Occipital lobe (tissue), 2 donors: Measurements from ENCODE around the gene CIAO1. TPM values are rescaled to one million over a fixed set of nuclear protein-coding genes. Genes with fewer than 3 reads are reported as not detected.
"Not testable (repeated sequence)": the region's sequence is repeated elsewhere in the genome, so short reads cannot be mapped to it uniquely, and the experiment has no call there.

Source experiments
- DNase-seq: peaks from one replicate; lab custom pipeline; 2025; lab: John Stamatoyannopoulos, UW
- total RNA-seq: library from RNA; depleted of rRNA; stranded (reverse); fragments of >200 nt; gene quantifications from one replicate; pipeline ENCODE4 v1.2.3, GENCODE V29; 2014

The CIAO1 gene
- total RNA-seq, 1 donor from 2014 or later, result 80.3 TPM

DNA sequence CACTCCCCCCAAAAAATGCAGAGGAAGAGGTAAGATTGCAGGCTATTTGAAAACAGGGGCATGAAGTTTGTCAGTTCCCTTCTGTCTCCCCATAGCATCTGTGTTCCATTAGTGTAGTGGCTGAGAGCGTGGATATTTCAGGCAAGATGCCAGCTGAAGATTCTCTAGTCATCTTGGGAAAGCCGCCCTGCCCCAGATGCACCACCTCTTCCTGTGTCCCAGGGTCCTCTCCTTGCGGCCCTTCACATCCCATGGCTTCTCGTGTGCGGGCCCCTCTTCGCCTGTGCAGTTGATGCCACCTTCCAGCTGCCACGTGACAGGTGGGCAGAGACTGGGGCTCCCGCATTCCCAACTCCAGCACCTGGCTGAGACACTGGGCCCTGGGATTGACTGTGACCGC, 16.4 kb upstream of the CIAO1 start:
- no peak for DNase-seq

DNA sequence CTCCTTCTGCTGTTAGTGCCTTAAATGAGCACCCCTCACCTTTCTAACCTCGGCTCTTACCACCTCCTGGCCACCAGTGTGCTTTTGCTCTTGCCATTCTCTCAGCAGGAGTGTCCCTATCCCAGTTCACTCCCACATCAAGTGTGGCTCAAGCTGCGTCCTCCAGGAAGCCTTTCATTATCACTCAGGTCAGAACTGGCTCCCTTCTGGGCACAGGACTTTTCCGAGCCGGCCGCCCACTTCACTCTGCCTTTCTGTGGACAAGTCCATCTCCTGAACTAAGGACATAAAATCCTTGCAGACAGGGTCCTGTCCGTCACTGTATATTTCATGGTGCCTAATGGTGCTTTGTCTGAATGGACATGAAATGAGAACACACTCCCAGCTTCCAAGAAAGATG, 15.8 kb upstream of the CIAO1 start:
- DNase-seq, result no peak

DNA sequence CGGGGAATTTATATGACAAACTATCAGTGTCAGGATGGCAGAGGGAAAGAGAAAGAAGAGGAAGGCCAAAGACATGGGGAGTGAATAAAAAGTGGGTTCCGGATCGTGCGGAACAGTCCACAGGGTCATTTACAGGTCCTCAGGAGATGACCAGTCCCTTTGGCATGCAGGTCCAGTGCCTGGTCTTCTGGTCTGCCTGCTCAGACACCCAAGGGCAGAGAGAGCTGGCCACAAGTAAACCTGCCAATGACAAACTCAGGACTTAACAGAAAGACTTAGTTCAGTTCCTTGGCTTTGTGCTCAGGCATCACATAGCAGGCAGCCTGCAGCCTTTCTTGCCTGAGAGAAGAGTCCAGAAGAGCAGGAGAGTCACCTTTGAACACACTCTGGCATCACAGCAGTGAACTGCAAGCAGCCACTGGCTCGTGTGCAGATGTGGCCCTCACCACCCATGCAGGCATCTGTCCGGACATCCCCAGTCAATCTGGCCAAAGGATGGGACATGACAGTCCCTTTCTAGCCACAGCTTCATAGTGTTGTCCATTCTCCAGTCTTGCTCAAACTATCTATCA, 14.2 kb upstream of the CIAO1 start:
- no peak for DNase-seq

DNA sequence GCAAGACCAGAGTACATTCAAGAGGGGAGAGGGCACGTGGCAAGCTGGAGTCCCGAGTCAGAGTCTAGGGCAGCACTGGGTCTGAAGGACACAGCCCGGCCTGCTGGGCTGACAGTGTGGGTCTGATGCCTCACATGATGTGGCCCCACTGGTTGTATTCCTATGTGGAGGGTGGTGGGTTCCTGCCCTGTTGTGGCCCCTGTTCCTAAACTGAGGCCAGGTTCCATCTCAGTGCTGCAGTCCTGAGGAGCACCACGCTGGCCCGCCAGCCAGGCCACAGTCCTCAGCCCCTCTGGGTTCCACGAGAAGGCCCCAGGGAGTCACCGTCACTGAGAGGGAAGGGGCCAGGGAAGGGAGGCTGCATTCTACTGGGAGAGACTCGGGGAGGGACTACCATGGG, 13.5 kb upstream of the CIAO1 start:
- DNase-seq, result no peak

GRCh38 chr2:96253006-96253405, 13.0 kb upstream of the CIAO1 start:
- no peak for DNase-seq

DNA sequence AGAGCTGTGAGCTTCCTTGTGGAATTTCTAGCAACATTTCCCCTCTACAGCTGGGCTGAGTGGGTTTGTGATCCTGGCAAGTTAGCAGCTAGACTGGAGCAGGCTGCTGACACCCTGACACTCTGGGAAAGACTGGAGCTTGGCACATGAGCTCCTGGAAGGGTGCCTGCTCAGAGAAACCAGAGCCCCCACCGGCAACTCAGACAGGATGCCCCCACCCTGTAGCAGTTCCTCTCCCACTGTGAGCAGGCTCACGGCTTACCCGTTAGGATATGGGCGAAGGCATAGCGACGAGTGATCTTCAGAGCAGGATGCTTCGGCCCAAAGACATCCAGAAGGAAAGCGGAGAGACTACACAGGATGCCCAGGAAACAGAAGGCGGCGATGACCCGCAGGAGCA, 11.5 kb upstream of the CIAO1 start:
- no peak for DNase-seq

DNA sequence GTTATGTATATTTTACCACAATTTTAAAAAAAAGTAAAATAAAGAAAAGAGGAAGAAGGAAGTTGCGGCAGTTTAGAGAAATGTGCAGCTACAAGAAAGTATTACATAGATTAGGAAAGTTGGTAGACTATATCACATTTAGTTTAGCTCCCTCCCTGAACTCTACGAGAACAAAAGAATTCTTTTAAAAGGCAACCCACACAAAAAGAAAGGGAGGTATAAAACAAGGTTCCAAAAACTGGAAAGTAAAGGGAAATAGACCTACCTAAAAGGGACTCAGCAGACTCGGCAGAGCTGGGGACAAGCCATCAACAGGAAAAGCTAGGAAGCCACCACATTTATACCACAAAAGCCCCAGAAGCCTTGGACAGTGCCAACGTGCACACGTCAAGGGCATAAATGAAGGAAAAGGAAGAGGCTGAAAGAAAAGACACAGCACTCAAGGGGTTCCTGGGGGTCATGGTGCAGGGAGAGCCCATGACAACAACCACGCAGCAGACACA, 9.4 kb upstream of the CIAO1 start:
- DNase-seq, result no peak

- DNase-seq, result not testable (repeated sequence)
These were observed 8.3 kb upstream of the CIAO1 start for GRCh38 chr2:96257744-96258143.

DNA sequence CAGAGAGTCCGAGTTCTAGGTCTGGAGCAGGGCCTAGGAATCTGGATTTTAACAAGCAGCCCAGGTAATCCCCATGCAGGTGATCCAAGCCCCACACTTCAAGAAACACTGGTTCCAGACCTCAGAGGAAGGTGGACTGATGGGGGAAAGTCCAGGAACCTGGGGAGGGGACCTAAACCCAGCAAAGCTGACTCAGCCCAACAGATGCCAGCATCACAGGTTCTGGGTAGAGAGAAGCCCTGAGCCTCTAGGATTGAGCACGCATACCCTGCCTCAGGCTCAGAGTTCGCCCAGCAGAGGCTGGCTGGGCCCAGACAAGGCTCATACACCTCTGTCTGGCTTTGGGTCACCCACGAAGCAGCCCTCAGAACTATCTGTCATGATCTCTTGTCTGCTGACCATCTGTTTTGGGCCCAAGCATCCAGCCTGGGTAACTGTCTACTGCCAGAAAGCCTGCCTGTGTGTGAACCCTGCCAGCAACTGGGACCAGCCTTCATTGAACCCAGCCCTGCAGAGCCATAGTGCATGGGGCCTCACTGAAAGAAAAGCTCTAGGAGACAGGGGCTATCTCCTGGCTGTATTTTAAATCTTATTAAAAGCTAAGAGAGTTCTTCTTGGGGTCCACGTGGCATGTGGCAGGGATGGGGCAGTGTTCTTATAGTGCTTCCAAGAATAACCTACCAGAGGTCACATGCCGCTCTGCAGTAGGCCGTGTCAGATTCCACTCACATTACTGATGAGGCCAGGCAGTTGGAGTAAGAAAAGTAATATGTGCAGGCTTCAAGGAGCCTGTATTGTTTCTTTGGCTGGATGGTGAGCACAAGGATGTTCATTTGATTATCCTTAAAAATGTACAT, 7.6 kb upstream of the CIAO1 start:
- no peak for DNase-seq

DNA sequence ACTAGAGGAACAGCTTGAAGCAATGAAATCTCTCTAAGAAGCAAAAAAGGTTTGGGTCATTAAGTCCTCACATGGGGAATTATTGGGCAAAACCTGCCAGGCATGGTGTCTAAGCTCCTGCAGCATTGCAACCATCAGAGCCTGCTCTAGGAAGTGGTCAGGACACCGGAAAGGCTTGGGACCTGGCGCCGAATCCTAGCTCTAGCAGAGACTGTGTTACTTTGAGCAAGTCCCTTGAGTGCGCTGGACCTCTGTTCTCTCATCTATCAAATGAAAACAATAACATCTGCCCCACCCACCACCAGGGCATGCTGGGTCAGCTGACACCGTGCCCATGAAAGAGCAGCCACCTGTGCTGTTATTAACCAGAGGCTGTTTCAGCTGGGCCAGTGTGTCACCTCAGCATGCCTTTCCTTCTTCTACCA, 6.5 kb upstream of the CIAO1 start:
- DNase-seq, result no peak

GRCh38 chr2:96260387-96261260, 5.4 kb upstream of the CIAO1 start:
- DNase-seq, result no peak

DNA sequence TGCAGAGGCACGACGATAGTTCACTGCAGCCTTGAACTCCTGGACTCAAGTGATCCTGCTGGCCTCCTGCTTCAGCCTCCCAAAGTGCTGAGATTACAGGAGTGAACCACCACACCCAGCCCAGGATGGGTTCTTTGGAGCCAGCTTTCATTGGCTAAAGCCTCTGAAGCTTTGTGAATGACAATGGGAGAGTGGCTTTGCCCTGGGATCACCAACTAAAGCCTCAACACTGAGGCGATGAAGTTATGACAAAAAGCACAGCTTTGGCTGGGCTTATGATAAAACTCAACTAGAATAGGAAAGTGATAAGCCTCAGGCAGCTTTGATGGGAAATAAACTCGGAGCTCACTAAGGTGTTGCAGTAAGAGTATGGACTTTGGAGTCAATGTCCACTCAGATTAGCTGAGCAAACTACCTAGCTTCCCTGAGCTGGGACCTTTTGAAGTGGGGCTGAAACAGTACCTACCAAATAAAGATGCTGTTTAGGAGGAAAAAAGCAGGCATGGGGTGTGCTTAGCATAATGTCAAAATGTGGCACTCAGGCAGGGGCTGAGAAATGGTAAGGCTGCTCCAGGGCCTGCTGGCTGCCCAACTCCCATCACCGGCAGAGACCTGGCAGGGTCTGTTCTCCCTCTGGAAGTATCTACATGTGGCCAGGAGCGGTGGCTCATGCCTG, 4.6 kb upstream of the CIAO1 start:
- DNase-seq, result no peak

- DNase-seq, result no peak
These were observed 3.7 kb upstream of the CIAO1 start for GRCh38 chr2:96262306-96262705.

DNA sequence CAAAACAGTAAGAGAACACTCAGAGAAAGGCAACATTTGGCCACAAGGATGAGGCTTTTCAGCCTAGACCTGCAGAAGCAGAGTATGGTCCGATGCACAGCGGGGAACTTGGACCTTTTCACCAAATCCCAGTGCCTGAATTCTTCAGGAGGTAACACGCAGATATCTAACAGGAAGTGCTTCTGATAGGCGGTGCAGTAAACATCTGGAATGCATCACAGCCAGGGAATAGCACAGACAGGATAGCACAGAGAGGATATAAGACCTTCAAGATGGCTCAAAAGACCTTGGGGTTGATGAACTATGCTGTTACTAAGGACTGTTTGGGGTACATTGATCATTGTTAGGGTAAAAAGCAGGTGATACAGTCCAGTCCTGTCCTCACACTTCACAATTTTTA, 1.9 kb upstream of the CIAO1 start:
- DNase-seq, result no peak

DNA sequence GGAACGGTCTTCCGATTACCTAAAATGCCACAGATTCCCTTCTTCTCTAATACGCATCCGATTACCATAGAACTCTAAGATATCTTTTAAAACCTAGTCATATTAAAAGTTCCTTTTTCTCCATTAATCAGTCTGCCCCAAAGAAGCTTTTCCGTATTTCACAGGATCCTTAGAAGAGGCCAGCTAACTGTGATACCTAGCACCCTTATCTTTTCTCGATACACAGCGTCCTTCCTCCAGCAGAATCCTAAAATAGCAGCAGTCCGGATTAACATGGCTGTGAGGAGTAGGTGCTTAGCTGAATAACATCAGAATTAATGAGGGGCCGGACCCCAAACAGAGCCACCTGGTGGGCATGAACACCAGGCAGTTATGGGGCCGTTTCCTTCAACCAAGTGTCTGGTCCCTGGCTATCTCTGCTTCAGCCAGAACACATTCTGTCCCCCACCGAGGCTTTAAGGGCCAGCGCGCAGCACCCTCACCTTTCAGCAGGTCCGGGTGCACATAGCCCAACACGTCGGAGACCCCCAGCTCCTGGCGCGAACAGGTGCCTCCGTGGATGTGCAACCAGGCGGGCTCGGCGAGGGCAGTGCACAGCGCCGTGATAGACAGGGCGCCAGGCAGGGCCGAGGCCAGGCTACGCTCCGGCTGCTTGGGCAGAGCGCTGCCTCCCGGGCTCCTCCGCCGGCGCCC, 1.2 kb upstream of the CIAO1 start:
- no peak for DNase-seq

DNA sequence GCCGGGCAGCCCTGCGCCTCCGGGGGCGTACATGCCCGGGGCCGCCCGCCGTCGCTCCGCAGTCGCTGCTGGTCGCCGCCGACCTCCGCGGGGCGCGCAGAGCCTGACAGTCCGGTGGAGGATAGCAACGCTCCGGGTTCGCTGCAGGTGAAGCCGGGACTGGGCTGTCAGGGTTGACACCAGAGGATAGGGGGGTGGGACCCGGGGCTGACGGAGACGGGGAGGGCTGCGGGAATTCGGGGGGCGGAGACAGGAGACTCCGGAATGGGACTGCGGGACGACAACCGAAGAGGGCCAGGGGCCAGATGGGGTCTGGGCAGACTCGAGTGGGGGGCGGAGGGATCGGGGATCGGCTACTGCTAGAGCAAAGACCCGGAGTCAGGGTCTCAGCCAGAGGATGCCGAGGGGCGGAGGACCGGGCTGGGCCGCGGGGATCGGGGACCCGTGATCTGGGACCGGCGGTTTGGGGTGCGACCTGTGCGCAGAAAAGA, 631 bp upstream of the CIAO1 start:
- DNase-seq, result no peak

GRCh38 chr2:96267159-96267971, 1.3 kb downstream of the CIAO1 start:
- no peak for DNase-seq

GRCh38 chr2:96271995-96272394, 6.0 kb downstream of the CIAO1 start:
- no peak for DNase-seq

DNA sequence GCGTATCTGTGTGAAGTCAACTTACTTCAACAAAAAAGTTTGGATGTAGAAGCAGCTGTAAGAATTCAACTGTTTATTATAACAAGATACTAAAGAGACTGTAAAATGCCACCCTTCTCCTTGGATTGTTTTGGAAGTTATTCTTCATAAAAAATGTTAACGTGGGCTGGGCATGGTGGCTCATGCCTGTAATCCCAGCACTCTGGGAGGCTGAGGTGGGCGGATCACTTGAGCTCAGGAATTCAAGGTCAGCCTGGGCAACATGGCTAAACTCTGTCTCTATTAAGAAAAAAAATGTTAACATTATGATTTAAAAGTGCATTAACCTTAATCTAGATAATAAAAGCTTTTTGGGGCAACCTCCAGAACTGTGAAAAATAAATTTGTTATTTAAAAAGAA, 7.7 kb downstream of the CIAO1 start:
- no peak for DNase-seq
